ENCODE results near the gene GOLGB1. TPM values are rescaled to one million over a fixed set of nuclear protein-coding genes. Genes with fewer than 3 reads are reported as not detected.

GOLGB1 gene
- total RNA-seq, 1 donor from 2014 or later: 40.9 TPM

DNA sequence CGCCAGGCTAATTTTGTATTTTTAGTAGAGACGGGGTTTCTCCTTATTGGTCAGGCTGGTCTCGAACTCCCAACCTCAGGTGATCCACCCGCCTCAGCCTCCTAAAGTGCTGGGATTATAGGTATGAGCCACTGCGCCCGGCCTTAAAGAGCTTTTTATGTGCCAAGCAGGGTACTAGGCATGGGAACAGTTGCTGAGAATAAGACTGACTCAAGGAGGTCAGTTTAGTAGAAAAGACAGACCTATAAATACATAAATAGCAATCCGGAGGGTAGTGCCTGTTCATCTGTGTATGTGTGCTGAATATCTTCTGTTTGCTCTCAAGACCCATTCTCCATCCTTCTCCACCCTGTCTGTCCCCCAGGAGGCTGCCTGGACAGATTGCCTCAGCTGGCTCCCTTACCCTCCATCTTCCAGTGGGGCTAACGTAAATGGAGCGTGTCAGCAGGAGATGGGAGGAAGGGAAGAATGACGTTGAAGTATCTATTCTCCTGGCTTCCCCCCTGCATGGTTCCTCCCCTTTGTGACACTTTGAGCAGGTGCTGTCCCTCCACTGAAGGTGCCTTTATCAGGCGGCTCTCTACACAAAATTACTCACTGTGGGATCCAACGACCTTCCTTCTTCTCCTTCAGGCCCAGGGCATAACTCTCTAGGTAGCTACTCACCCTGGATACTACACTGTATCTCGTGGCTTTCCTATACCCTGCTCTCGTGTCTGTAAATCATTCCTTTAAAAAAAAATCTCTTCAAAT, 125.2 kb downstream of the GOLGB1 start:
- peak overlapping the region; percentile 10 for H3K4me3 Mint-ChIP-seq (ENCODE audit: unreplicated experiment)
- DNase-seq: peak; percentile 40
- H3K9me3 Mint-ChIP-seq (ENCODE audit: unreplicated experiment): peaks cover 5% of the 10 kb centered on the region
- peaks cover 13% of the 10 kb centered on the region for H3K4me1 Mint-ChIP-seq (ENCODE audit: low read depth, unreplicated experiment)
- TF ChIP-seq, protein P1, sequence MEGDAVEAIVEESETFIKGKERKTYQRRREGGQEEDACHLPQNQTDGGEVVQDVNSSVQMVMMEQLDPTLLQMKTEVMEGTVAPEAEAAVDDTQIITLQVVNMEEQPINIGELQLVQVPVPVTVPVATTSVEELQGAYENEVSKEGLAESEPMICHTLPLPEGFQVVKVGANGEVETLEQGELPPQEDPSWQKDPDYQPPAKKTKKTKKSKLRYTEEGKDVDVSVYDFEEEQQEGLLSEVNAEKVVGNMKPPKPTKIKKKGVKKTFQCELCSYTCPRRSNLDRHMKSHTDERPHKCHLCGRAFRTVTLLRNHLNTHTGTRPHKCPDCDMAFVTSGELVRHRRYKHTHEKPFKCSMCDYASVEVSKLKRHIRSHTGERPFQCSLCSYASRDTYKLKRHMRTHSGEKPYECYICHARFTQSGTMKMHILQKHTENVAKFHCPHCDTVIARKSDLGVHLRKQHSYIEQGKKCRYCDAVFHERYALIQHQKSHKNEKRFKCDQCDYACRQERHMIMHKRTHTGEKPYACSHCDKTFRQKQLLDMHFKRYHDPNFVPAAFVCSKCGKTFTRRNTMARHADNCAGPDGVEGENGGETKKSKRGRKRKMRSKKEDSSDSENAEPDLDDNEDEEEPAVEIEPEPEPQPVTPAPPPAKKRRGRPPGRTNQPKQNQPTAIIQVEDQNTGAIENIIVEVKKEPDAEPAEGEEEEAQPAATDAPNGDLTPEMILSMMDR (IDR thresholded peaks at IDR 0.05; ENCODE audit: partially characterized antibody, unreplicated experiment): no peak
- peak overlapping the region; percentile 85 for H3K27ac Mint-ChIP-seq (ENCODE audit: unreplicated experiment)
- H3K27me3 Mint-ChIP-seq (ENCODE audit: unreplicated experiment): peaks cover 6% of the 10 kb centered on the region
- no peaks in the 10 kb centered on the region for H3K36me3 Mint-ChIP-seq (ENCODE audit: unreplicated experiment)

DNA sequence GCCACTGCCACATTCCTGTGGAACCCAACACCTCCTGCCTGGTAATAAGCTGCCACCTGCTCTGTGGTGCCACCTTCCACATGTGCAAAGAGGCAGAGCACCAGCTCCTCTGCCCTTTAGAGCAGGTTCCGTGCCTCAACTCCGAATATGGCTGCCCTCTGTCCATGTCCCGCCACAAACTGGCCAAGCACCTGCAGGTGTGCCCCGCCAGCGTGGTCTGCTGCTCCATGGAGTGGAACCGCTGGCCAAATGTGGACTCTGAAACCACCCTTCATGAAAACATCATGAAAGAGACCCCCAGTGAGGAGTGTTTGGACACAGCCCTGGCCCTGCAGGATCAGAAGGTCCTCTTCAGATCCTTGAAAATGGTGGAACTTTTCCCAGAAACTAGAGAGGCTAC, 128.1 kb downstream of the GOLGB1 start:
- TF ChIP-seq, protein P1 (IDR thresholded peaks at IDR 0.05; ENCODE audit: partially characterized antibody, unreplicated experiment): no peak
- H3K27ac Mint-ChIP-seq (ENCODE audit: unreplicated experiment): no peak overlapping the region
- H3K4me1 Mint-ChIP-seq (ENCODE audit: low read depth, unreplicated experiment): peaks cover 9% of the 10 kb centered on the region
- peaks cover 6% of the 10 kb centered on the region for H3K27me3 Mint-ChIP-seq (ENCODE audit: unreplicated experiment)
- H3K9me3 Mint-ChIP-seq (ENCODE audit: unreplicated experiment): peaks cover 5% of the 10 kb centered on the region
- DNase-seq: no peak
- H3K4me3 Mint-ChIP-seq (ENCODE audit: unreplicated experiment): no peak overlapping the region
- H3K36me3 Mint-ChIP-seq (ENCODE audit: unreplicated experiment): no peaks in the 10 kb centered on the region

DNA sequence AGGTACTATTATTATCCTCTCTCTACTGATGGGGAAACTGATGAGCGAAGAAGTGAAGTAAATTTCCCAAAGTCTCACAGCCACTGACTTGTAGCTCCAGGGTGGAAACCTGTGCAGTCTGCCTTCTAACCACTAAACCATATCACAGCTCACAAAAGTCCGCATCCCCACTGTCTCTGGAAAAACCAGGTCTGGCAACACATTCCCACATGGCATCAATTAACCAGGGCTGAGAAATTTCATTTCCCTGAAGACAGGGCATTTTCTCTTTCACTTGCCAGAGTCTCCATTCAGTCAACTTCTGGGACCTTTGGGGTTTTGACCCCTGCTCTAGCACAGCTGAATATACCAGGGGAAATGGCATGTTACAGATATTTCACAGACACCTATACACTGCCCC, 129.8 kb downstream of the GOLGB1 start:
- no peaks in the 10 kb centered on the region for H3K36me3 Mint-ChIP-seq (ENCODE audit: unreplicated experiment)
- peaks cover 5% of the 10 kb centered on the region for H3K4me1 Mint-ChIP-seq (ENCODE audit: low read depth, unreplicated experiment)
- peaks cover 5% of the 10 kb centered on the region for H3K9me3 Mint-ChIP-seq (ENCODE audit: unreplicated experiment)
- H3K27me3 Mint-ChIP-seq (ENCODE audit: unreplicated experiment): peaks cover 6% of the 10 kb centered on the region
- TF ChIP-seq, protein P1 (IDR thresholded peaks at IDR 0.05; ENCODE audit: partially characterized antibody, unreplicated experiment): no peak
- H3K4me3 Mint-ChIP-seq (ENCODE audit: unreplicated experiment): no peak overlapping the region
- no peak overlapping the region for H3K27ac Mint-ChIP-seq (ENCODE audit: unreplicated experiment)
- no peak for DNase-seq

Other genes with a start within 250 kb of the GOLGB1 start
- gene POLQ, start 203.8 kb downstream of the GOLGB1 start, total RNA-seq (ENCODE audit: unreplicated experiment): 2.4 TPM
- not detected for gene ARGFX, start 181.8 kb downstream of the GOLGB1 start, total RNA-seq (ENCODE audit: unreplicated experiment)
- gene FBXO40, start 156.4 kb downstream of the GOLGB1 start, total RNA-seq (ENCODE audit: unreplicated experiment): not detected
- gene HCLS1, start 88.8 kb downstream of the GOLGB1 start, total RNA-seq (ENCODE audit: unreplicated experiment): not detected
- 8.5 TPM for gene IQCB1, start 85.3 kb upstream of the GOLGB1 start, total RNA-seq (ENCODE audit: unreplicated experiment)
- 1.4 TPM for gene EAF2, start 85.5 kb upstream of the GOLGB1 start, total RNA-seq (ENCODE audit: unreplicated experiment)
- 0.64 TPM for gene SLC15A2, start 144.7 kb upstream of the GOLGB1 start, total RNA-seq (ENCODE audit: unreplicated experiment)

All from glutamatergic neuron (in vitro differentiated cells).